ENCODE data around the gene MAGEC1.

- TF ChIP-seq TARDBP (IDR thresholded peaks at IDR 0.05; ENCODE audit: borderline replicate concordance) (no peak), CTCF (IDR thresholded peaks at IDR 0.05 in 2 of 3, conservative IDR thresholded peaks at IDR 0.05 in 1 of 3; ENCODE audit: control insufficient read depth in 2 of 3, extremely low read depth in 1 of 3, insufficient read depth in 1 of 3, low read depth in 3 of 3, low read length in 3 of 3) (no peak), POLR2A (IDR thresholded peaks at IDR 0.05; ENCODE audit: low read depth, low read length) (no peak)
Measured at GRCh38 chrX:141917801-141918200, 14.1 kb downstream of the MAGEC1 start.
